Measurements from ENCODE around the gene CCDC154.

Gene CCDC154

GRCh38 chr16:1452530-1452929 is 8.2 kb upstream of the CCDC154 start:
- Histone ChIP-seq H3K4me3 (ENCODE audit: insufficient read depth in 1 of 2, low read depth in 1 of 2, low read length in 2 of 2) (no peak overlapping the region), H2BK15ac (ENCODE audit: low read depth, poor library complexity, severe bottlenecking) (no peak overlapping the region), H2BK5ac (ENCODE audit: low read depth, low read length, poor library complexity, severe bottlenecking) (no peak overlapping the region), H4K91ac (ENCODE audit: low read length) (no peak overlapping the region), H3K27me3 (ENCODE audit: control insufficient read depth in 1 of 2, insufficient read depth in 1 of 2, low read length in 2 of 2) (no peaks in the 10 kb centered on the region), H3K18ac (ENCODE audit: low read depth in 1 of 2, low read length in 2 of 2) (no peak overlapping the region), H3K27ac (ENCODE audit: low read length, poor library complexity, severe bottlenecking) (no peak overlapping the region), H3K36me3 (ENCODE audit: control insufficient read depth in 1 of 2, insufficient read depth in 2 of 2, low read depth in 1 of 2, low read length in 2 of 2) (peaks cover 82 to 95% of the 10 kb centered on the region in 2 experiments), H3K23ac (ENCODE audit: low read length in 2 of 2) (no peak overlapping the region), H3K9me3 (ENCODE audit: control insufficient read depth, low read length) (no peaks in the 10 kb centered on the region), H3K4me2 (ENCODE audit: low read length, poor library complexity, severe bottlenecking) (no peak overlapping the region), H3K9ac (ENCODE audit: low read length) (no peak overlapping the region), H2AK5ac (ENCODE audit: low read length, severe bottlenecking) (no peak overlapping the region), H3K14ac (ENCODE audit: low read length in 2 of 2) (no peak overlapping the region), H3K79me1 (replicated peaks; ENCODE audit: low read length, poor library complexity, severe bottlenecking) (peaks cover 13% of the 10 kb centered on the region), H2AFZ (ENCODE audit: low read depth, low read length) (no peak overlapping the region), H4K8ac (ENCODE audit: low read length) (no peak overlapping the region), H2BK12ac (ENCODE audit: low read length in 2 of 2) (no peak overlapping the region), H2BK120ac (ENCODE audit: low read depth, low read length) (no peak overlapping the region), H3K4ac (ENCODE audit: low read depth in 1 of 2, low read length in 2 of 2) (no peak overlapping the region), H3K4me1 (ENCODE audit: control insufficient read depth, insufficient read depth, low read depth, low read length) (peaks cover 2% of the 10 kb centered on the region)
- 96% methylated on average over 20 of the region's 20 CpGs for WGBS
- DNase-seq: no peak

- no peak overlapping the region for H3K23ac ChIP-seq (ENCODE audit: low read length in 2 of 2)
- H3K9ac ChIP-seq (ENCODE audit: low read length): no peak overlapping the region
- peaks cover 79 to 95% of the 10 kb centered on the region in 2 experiments for H3K36me3 ChIP-seq (ENCODE audit: control insufficient read depth in 1 of 2, insufficient read depth in 2 of 2, low read depth in 1 of 2, low read length in 2 of 2)
- H3K4ac ChIP-seq (ENCODE audit: low read depth in 1 of 2, low read length in 2 of 2): no peak overlapping the region
- H3K27me3 ChIP-seq (ENCODE audit: control insufficient read depth in 1 of 2, insufficient read depth in 1 of 2, low read length in 2 of 2): no peaks in the 10 kb centered on the region
- no peak overlapping the region for H3K14ac ChIP-seq (ENCODE audit: low read length in 2 of 2)
- H2BK12ac ChIP-seq (ENCODE audit: low read length in 2 of 2): no peak overlapping the region
- 98% methylated on average over 34 of the region's 34 CpGs for WGBS
- H2AFZ ChIP-seq (ENCODE audit: low read depth, low read length): no peak overlapping the region
- no peak overlapping the region for H2AK5ac ChIP-seq (ENCODE audit: low read length, severe bottlenecking)
- H3K4me2 ChIP-seq (ENCODE audit: low read length, poor library complexity, severe bottlenecking): no peak overlapping the region
- H3K4me1 ChIP-seq (ENCODE audit: control insufficient read depth, insufficient read depth, low read depth, low read length): peaks cover 2% of the 10 kb centered on the region
- no peak overlapping the region for H2BK120ac ChIP-seq (ENCODE audit: low read depth, low read length)
- H2BK5ac ChIP-seq (ENCODE audit: low read depth, low read length, poor library complexity, severe bottlenecking): no peak overlapping the region
- DNase-seq: no peak
- no peak overlapping the region for H4K91ac ChIP-seq (ENCODE audit: low read length)
- no peak overlapping the region for H3K4me3 ChIP-seq (ENCODE audit: insufficient read depth in 1 of 2, low read depth in 1 of 2, low read length in 2 of 2)
- no peak overlapping the region for H3K27ac ChIP-seq (ENCODE audit: low read length, poor library complexity, severe bottlenecking)
- H3K79me1 ChIP-seq (replicated peaks; ENCODE audit: low read length, poor library complexity, severe bottlenecking): peaks cover 14% of the 10 kb centered on the region
- H2BK15ac ChIP-seq (ENCODE audit: low read depth, poor library complexity, severe bottlenecking): no peak overlapping the region
- H3K9me3 ChIP-seq (ENCODE audit: control insufficient read depth, low read length): no peaks in the 10 kb centered on the region
- H4K8ac ChIP-seq (ENCODE audit: low read length): no peak overlapping the region
- no peak overlapping the region for H3K18ac ChIP-seq (ENCODE audit: low read depth in 1 of 2, low read length in 2 of 2)
Observed at GRCh38 chr16:1451702-1452392, 7.5 kb upstream of the CCDC154 start.

- Histone ChIP-seq H3K9ac (ENCODE audit: low read length) (no peak overlapping the region), H3K4ac (ENCODE audit: low read depth in 1 of 2, low read length in 2 of 2) (no peak overlapping the region), H3K9me3 (ENCODE audit: control insufficient read depth, low read length) (no peaks in the 10 kb centered on the region), H2BK120ac (ENCODE audit: low read depth, low read length) (no peak overlapping the region), H3K36me3 (ENCODE audit: control insufficient read depth in 1 of 2, insufficient read depth in 2 of 2, low read depth in 1 of 2, low read length in 2 of 2) (peaks cover 80 to 99% of the 10 kb centered on the region in 2 experiments), H4K91ac (ENCODE audit: low read length) (no peak overlapping the region), H3K79me1 (replicated peaks; ENCODE audit: low read length, poor library complexity, severe bottlenecking) (peaks cover 12% of the 10 kb centered on the region), H4K8ac (ENCODE audit: low read length) (no peak overlapping the region), H2AFZ (ENCODE audit: low read depth, low read length) (no peak overlapping the region), H3K23ac (ENCODE audit: low read length in 2 of 2) (no peak overlapping the region), H3K27me3 (ENCODE audit: control insufficient read depth in 1 of 2, insufficient read depth in 1 of 2, low read length in 2 of 2) (no peaks in the 10 kb centered on the region), H3K14ac (ENCODE audit: low read length in 2 of 2) (no peak overlapping the region), H2BK5ac (ENCODE audit: low read depth, low read length, poor library complexity, severe bottlenecking) (no peak overlapping the region), H3K4me2 (ENCODE audit: low read length, poor library complexity, severe bottlenecking) (no peak overlapping the region), H2BK15ac (ENCODE audit: low read depth, poor library complexity, severe bottlenecking) (no peak overlapping the region), H3K18ac (ENCODE audit: low read depth in 1 of 2, low read length in 2 of 2) (no peak overlapping the region), H3K4me1 (ENCODE audit: control insufficient read depth, insufficient read depth, low read depth, low read length) (peaks cover 2% of the 10 kb centered on the region), H2AK5ac (ENCODE audit: low read length, severe bottlenecking) (no peak overlapping the region), H3K27ac (ENCODE audit: low read length, poor library complexity, severe bottlenecking) (no peak overlapping the region), H3K4me3 (ENCODE audit: insufficient read depth in 1 of 2, low read depth in 1 of 2, low read length in 2 of 2) (no peak overlapping the region), H2BK12ac (ENCODE audit: low read length in 2 of 2) (no peak overlapping the region)
- no peak for DNase-seq
- 98% methylated on average over 21 of the region's 21 CpGs for WGBS
Observed at GRCh38 chr16:1450841-1451240, 6.5 kb upstream of the CCDC154 start.

- H2AFZ ChIP-seq (ENCODE audit: low read depth, low read length): no peak overlapping the region
- H3K4ac ChIP-seq (ENCODE audit: low read depth in 1 of 2, low read length in 2 of 2): no peak overlapping the region
- H4K8ac ChIP-seq (ENCODE audit: low read length): no peak overlapping the region
- no peak overlapping the region for H2BK5ac ChIP-seq (ENCODE audit: low read depth, low read length, poor library complexity, severe bottlenecking)
- no peak overlapping the region for H3K18ac ChIP-seq (ENCODE audit: low read depth in 1 of 2, low read length in 2 of 2)
- H3K4me2 ChIP-seq (ENCODE audit: low read length, poor library complexity, severe bottlenecking): no peak overlapping the region
- peaks cover 7% of the 10 kb centered on the region for H3K79me1 ChIP-seq (replicated peaks; ENCODE audit: low read length, poor library complexity, severe bottlenecking)
- no peak overlapping the region for H3K4me3 ChIP-seq (ENCODE audit: insufficient read depth in 1 of 2, low read depth in 1 of 2, low read length in 2 of 2)
- H2AK5ac ChIP-seq (ENCODE audit: low read length, severe bottlenecking): no peak overlapping the region
- H3K4me1 ChIP-seq (ENCODE audit: control insufficient read depth, insufficient read depth, low read depth, low read length): peaks cover 2% of the 10 kb centered on the region
- H2BK15ac ChIP-seq (ENCODE audit: low read depth, poor library complexity, severe bottlenecking): no peak overlapping the region
- no peak for DNase-seq
- no peak overlapping the region for H3K14ac ChIP-seq (ENCODE audit: low read length in 2 of 2)
- no peak overlapping the region for H2BK12ac ChIP-seq (ENCODE audit: low read length in 2 of 2)
- H3K36me3 ChIP-seq (ENCODE audit: control insufficient read depth in 1 of 2, insufficient read depth in 2 of 2, low read depth in 1 of 2, low read length in 2 of 2): peaks cover 77 to 99% of the 10 kb centered on the region in 2 experiments
- no peaks in the 10 kb centered on the region for H3K9me3 ChIP-seq (ENCODE audit: control insufficient read depth, low read length)
- H3K23ac ChIP-seq (ENCODE audit: low read length in 2 of 2): no peak overlapping the region
- no peak overlapping the region for H3K27ac ChIP-seq (ENCODE audit: low read length, poor library complexity, severe bottlenecking)
- H3K9ac ChIP-seq (ENCODE audit: low read length): no peak overlapping the region
- H3K27me3 ChIP-seq (ENCODE audit: control insufficient read depth in 1 of 2, insufficient read depth in 1 of 2, low read length in 2 of 2): no peaks in the 10 kb centered on the region
- no peak overlapping the region for H4K91ac ChIP-seq (ENCODE audit: low read length)
- WGBS: 98% methylated on average over 29 of the region's 29 CpGs
- H2BK120ac ChIP-seq (ENCODE audit: low read depth, low read length): no peak overlapping the region
Observed at GRCh38 chr16:1450218-1450617, 5.9 kb upstream of the CCDC154 start.

All from mesenchymal stem cell (in vitro differentiated cells and primary cell).